ENCODE measurements around the gene EPHB4. TPM values are rescaled to one million over a fixed set of nuclear protein-coding genes. Genes with fewer than 3 reads are reported as not detected.

The EPHB4 gene
- total RNA-seq, 1 donor from 2014 or later, result 127 TPM

- Mint-ChIP-seq H3K27ac (no peak overlapping the region), H3K27me3 (ENCODE audit: low read depth) (no peaks in the 10 kb centered on the region), H3K36me3 (no peaks in the 10 kb centered on the region), H3K4me1 (peaks cover 29% of the 10 kb centered on the region), H3K9me3 (no peaks in the 10 kb centered on the region), H3K4me3 (no peak overlapping the region)
- TF ChIP-seq CTCF (IDR thresholded peaks at IDR 0.05; ENCODE audit: unreplicated experiment), result no peak
- no peak for DNase-seq (ENCODE audit: low spot score in 2 of 2, unreplicated experiment in 2 of 2)
Measured at GRCh38 chr7:100832281-100832633, 4.9 kb upstream of the EPHB4 start.

GRCh38 chr7:100830396-100830795 is 3.1 kb upstream of the EPHB4 start:
- no peak overlapping the region for H3K4me3 Mint-ChIP-seq
- peak overlapping the region; percentile 5 for H3K27ac Mint-ChIP-seq
- no peaks in the 10 kb centered on the region for H3K36me3 Mint-ChIP-seq
- peaks cover 21% of the 10 kb centered on the region for H3K4me1 Mint-ChIP-seq
- H3K9me3 Mint-ChIP-seq, result no peaks in the 10 kb centered on the region
- H3K27me3 Mint-ChIP-seq (ENCODE audit: low read depth), result no peaks in the 10 kb centered on the region
- no peak for TF ChIP-seq CTCF (IDR thresholded peaks at IDR 0.05; ENCODE audit: unreplicated experiment)
- DNase-seq (ENCODE audit: low spot score in 2 of 2, unreplicated experiment in 2 of 2), result no peak

GRCh38 chr7:100829150-100829716 is 1.9 kb upstream of the EPHB4 start:
- H3K4me1 Mint-ChIP-seq, result peaks cover 30% of the 10 kb centered on the region
- H3K27ac Mint-ChIP-seq, result peak overlapping the region; percentile 61
- no peaks in the 10 kb centered on the region for H3K9me3 Mint-ChIP-seq
- peak overlapping the region; percentile 96 for H3K4me3 Mint-ChIP-seq
- no peaks in the 10 kb centered on the region for H3K36me3 Mint-ChIP-seq
- no peak for DNase-seq (ENCODE audit: low spot score in 2 of 2, unreplicated experiment in 2 of 2)
- TF ChIP-seq CTCF (IDR thresholded peaks at IDR 0.05; ENCODE audit: unreplicated experiment), result no peak
- no peaks in the 10 kb centered on the region for H3K27me3 Mint-ChIP-seq (ENCODE audit: low read depth)

- H3K27me3 Mint-ChIP-seq (ENCODE audit: low read depth), result no peaks in the 10 kb centered on the region
- H3K4me1 Mint-ChIP-seq, result peaks cover 36% of the 10 kb centered on the region
- no peak for TF ChIP-seq CTCF (IDR thresholded peaks at IDR 0.05; ENCODE audit: unreplicated experiment)
- H3K36me3 Mint-ChIP-seq, result peaks cover 2% of the 10 kb centered on the region
- H3K9me3 Mint-ChIP-seq, result no peaks in the 10 kb centered on the region
- peak in 1 of 2 experiments; percentile 58 for DNase-seq (ENCODE audit: low spot score in 2 of 2, unreplicated experiment in 2 of 2)
- H3K4me3 Mint-ChIP-seq, result peak overlapping the region; percentile 97
- H3K27ac Mint-ChIP-seq, result peak overlapping the region; percentile 96
Measured at GRCh38 chr7:100826514-100827329, 601 bp downstream of the EPHB4 start.

- Mint-ChIP-seq H3K27ac (peak overlapping the region; percentile 96), H3K27me3 (ENCODE audit: low read depth) (no peaks in the 10 kb centered on the region), H3K9me3 (no peaks in the 10 kb centered on the region), H3K4me1 (peaks cover 36% of the 10 kb centered on the region), H3K4me3 (peak overlapping the region; percentile 97), H3K36me3 (peaks cover 2% of the 10 kb centered on the region)
- no peak for DNase-seq (ENCODE audit: low spot score in 2 of 2, unreplicated experiment in 2 of 2)
- TF ChIP-seq CTCF (IDR thresholded peaks at IDR 0.05; ENCODE audit: unreplicated experiment), result no peak
Measured at GRCh38 chr7:100825751-100826513, 1.4 kb downstream of the EPHB4 start.
